Endothelial cell of coronary artery (primary cell): ENCODE data around the gene FICD. TPM values are rescaled to one million over a fixed set of nuclear protein-coding genes. Genes with fewer than 3 reads are reported as not detected.

Experiments used
- total RNA-seq: library from RNA; depleted of rRNA; stranded (reverse); fragments of >200 nt; gene quantifications from 2 replicates; pipeline ENCODE4 v1.2.3, GENCODE V29; 2014

Gene FICD
- total RNA-seq: 6.2 and 7.2 TPM in 2 replicates

DNA sequence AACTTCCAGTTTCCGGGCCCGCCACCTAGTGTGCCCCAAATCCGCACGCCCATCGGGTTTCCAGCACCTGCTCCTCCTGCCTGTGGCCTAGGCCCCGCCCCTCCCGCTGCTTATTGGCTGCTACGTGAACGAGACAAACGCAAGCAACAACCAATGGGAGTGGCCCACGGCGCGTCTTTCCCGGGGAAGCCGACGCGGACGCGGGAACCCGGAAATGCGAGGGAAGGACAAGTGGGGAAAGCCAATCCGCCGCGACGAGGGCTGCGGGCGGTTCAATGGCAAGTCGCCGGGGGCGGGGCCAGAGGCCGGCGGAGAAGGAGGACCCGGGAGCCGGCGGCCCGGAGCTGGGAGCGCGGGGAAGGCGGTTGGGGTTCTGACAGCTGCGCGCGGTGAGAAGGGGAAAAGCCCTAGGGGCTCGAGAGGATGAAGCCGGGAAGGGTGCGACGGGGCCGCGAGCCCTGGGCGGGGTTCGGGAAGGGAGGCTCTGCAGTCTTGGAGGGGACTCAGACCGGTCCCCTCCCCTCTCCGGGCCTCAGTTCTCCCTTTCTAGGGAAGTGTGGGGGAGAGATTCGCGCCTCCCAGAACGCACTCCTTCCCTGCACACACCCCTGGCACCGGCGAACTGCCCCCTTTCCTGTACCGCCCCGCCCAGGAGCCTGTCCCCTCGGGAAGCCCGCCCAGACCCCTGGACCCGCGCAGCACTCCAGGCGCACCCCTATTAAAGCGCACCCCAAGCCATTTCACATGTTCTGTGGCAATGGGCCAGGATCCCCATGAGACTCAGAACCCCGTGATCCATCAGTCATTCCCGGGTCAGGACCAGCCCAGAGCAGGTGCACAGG, at the start of gene FICD:
Gene FICD (plus strand): TSS at position 305 of the 842 bp plus-strand sequence. CDS start 1,696 bp downstream, outside the sequence.

GRCh38 chr12:108560752-108561719, 46.0 kb downstream of the FICD start, which contains the start of gene SART3:
Gene SART3, minus strand, starts transcription at chr12:108561173. Its CDS starts 19 bp downstream, at chr12:108561154.

GRCh38 chr12:108562348-108563135, 47.5 kb downstream of the FICD start, which contains the start of gene ISCU:
Gene ISCU, plus strand, starts transcription at chr12:108562596. Its CDS starts 27 bp downstream, at chr12:108562623.

Other genes starting within 250 kb of the FICD start
- gene CMKLR1, start 176.0 kb upstream of the FICD start, total RNA-seq: 0.09 and 0.28 TPM in 2 replicates
- 127 and 134 TPM in 2 replicates for gene SART3, start 45.9 kb downstream of the FICD start, total RNA-seq
- 82.8 and 99.0 TPM in 2 replicates for gene ISCU, start 47.3 kb downstream of the FICD start, total RNA-seq
- gene TMEM119, start 82.8 kb downstream of the FICD start, total RNA-seq: under 0.01 and 0.27 TPM in 2 replicates
- 0.27 and 0.38 TPM in 2 replicates for gene SELPLG, start 118.6 kb downstream of the FICD start, total RNA-seq
- 159 and 295 TPM in 2 replicates for gene CORO1C, start 216.2 kb downstream of the FICD start, total RNA-seq